Caco-2 (cell line): Measurements from ENCODE around the gene ADGRG1. TPM values are rescaled to one million over a fixed set of nuclear protein-coding genes. Genes with fewer than 3 reads are reported as not detected.

Experiments used
- BruUV-seq: library from RNA; stranded (reverse); fragments of 400-500 nt; replicated peaks from 2 replicates; lab custom pipeline; 2021; lab: Mats Ljungman, UMichigan
- CTCF ChIA-PET: fragments of 300-600 bp; sonication (Branson Sonifier 250); formaldehyde crosslinking; loops from one replicate; lab custom pipeline; 2022; ENCODE audit warnings: antibody characterized with exemption; lab: Charles Lee
- POLR2A ChIA-PET: fragments of 300-600 bp; sonication (Branson Sonifier 250); formaldehyde crosslinking; loops from one replicate; lab custom pipeline; 2022; ENCODE audit warnings: antibody characterized with exemption; lab: Charles Lee
- DNase-seq, 2 experiments: peaks; one replicate each; pipeline versions ENCODE4 v3.0.0 to v3.0.0-alpha.2; 2020 to 2022
- H3K27me3 ChIP-seq: replicated peaks from 2 replicates; pipeline ENCODE4 v1.6.0; 2011; ENCODE audit warnings: low read length; ENCODE audit not compliant: control insufficient read depth, insufficient read depth
- H3K36me3 ChIP-seq: 2 replicates; pipeline ENCODE4 v1.5.1; 2011; ENCODE audit warnings: low read length; ENCODE audit not compliant: control insufficient read depth, insufficient read depth
- H3K4me1 ChIP-seq: fragments of 250-450 bp; sonication (Bioruptor Pico); 2 replicates; pipeline ENCODE4 v1.5.1; 2020; ENCODE audit warnings: mild to moderate bottlenecking
- H3K4me3 ChIP-seq: 2 replicates; pipeline ENCODE4 v1.5.1; 2011; ENCODE audit warnings: low read depth, mild to moderate bottlenecking, control low read depth, low read length
- H3K9me3 ChIP-seq: fragments of 250-450 bp; sonication (Bioruptor Pico); 2 replicates; pipeline ENCODE4 v1.5.1; 2020; ENCODE audit warnings: mild to moderate bottlenecking, moderate library complexity
- H3K27ac Mint-ChIP-seq: one replicate; pipeline ENCODE4 v1.8.0; 2022; ENCODE audit warnings: mixed read lengths; ENCODE audit not compliant: unreplicated experiment
- H3K27me3 Mint-ChIP-seq: one replicate; pipeline ENCODE4 v1.8.0; 2022; ENCODE audit warnings: mixed read lengths; ENCODE audit not compliant: insufficient read depth, unreplicated experiment
- H3K36me3 Mint-ChIP-seq: one replicate; pipeline ENCODE4 v1.8.0; 2022; ENCODE audit warnings: mild to moderate bottlenecking, mixed read lengths; ENCODE audit not compliant: insufficient read depth, unreplicated experiment
- H3K4me1 Mint-ChIP-seq: one replicate; pipeline ENCODE4 v1.8.0; 2022; ENCODE audit warnings: low read depth, mixed read lengths; ENCODE audit not compliant: unreplicated experiment
- H3K4me3 Mint-ChIP-seq: one replicate; pipeline ENCODE4 v1.8.0; 2022; ENCODE audit warnings: mild to moderate bottlenecking, moderate library complexity, mixed read lengths; ENCODE audit not compliant: unreplicated experiment
- H3K9me3 Mint-ChIP-seq: one replicate; pipeline ENCODE4 v1.8.0; 2022; ENCODE audit warnings: mixed read lengths; ENCODE audit not compliant: unreplicated experiment
- intact Hi-C: fragments of 100-400 bp; cut with micrococcal nuclease; formaldehyde crosslinking; loops from one replicate; pipeline ENCODE4 v1.10.0; 2022; ENCODE audit not compliant: unreplicated experiment
- total RNA-seq: library from RNA; stranded (reverse); gene quantifications from 2 replicates; pipeline ENCODE4 v1.2.3, GENCODE V29; 2022
- TF ChIP-seq, protein P1 (sequence below), 2 experiments: fragments of 200-600 bp in 1 of 2; IDR thresholded peaks; 1 replicate in 1 of 2; 2 replicates in 1 of 2; pipeline versions ENCODE4 v1.5.1 to v1.8.0; 2011 to 2022; ENCODE audit warnings: antibody characterized with exemption in 1 of 2, control low read depth in 1 of 2, inconsistent platforms in 1 of 2, low read depth in 1 of 2, low read length in 1 of 2, mild to moderate bottlenecking in 1 of 2, moderate library complexity in 1 of 2; ENCODE audit not compliant: insufficient read depth in 1 of 2, severe bottlenecking in 1 of 2, unreplicated experiment in 1 of 2

The ADGRG1 gene
- total RNA-seq, 1 experiment from 2014 or later, result 195 TPM

GRCh38 chr16:57609541-57610401 lies 18.7 kb upstream of the ADGRG1 start:
- no peak for DNase-seq
- peaks cover 34% of the 10 kb centered on the region for H3K4me1 ChIP-seq
- no peaks in the 10 kb centered on the region for H3K27me3 ChIP-seq
- ChIA-PET POLR2A (interaction anchor here (0.6 kb wide), 2 partner anchors 10 to 512 kb away, joined by 3 read pairs; no protein-coding TSS in a partner anchor), CTCF (interaction anchor here (1.0 to 2.5 kb wide), 3 partner anchors 9 to 58 kb away, joined by 3 to 9 read pairs (median 8); no protein-coding TSS in a partner anchor)
- no peak overlapping the region for H3K4me3 ChIP-seq
- H3K4me3 Mint-ChIP-seq, result no peak overlapping the region
- no peaks in the 10 kb centered on the region for H3K9me3 ChIP-seq
- TF ChIP-seq, protein P1, sequence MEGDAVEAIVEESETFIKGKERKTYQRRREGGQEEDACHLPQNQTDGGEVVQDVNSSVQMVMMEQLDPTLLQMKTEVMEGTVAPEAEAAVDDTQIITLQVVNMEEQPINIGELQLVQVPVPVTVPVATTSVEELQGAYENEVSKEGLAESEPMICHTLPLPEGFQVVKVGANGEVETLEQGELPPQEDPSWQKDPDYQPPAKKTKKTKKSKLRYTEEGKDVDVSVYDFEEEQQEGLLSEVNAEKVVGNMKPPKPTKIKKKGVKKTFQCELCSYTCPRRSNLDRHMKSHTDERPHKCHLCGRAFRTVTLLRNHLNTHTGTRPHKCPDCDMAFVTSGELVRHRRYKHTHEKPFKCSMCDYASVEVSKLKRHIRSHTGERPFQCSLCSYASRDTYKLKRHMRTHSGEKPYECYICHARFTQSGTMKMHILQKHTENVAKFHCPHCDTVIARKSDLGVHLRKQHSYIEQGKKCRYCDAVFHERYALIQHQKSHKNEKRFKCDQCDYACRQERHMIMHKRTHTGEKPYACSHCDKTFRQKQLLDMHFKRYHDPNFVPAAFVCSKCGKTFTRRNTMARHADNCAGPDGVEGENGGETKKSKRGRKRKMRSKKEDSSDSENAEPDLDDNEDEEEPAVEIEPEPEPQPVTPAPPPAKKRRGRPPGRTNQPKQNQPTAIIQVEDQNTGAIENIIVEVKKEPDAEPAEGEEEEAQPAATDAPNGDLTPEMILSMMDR (IDR thresholded peaks at IDR 0.05; ENCODE audit: insufficient read depth in 1 of 2, low read depth in 1 of 2, low read length in 1 of 2, severe bottlenecking in 1 of 2, unreplicated experiment in 1 of 2), result no peak
- peaks cover 6% of the 10 kb centered on the region for H3K4me1 Mint-ChIP-seq
- intact Hi-C loops, result no loop called here
- no peaks in the 10 kb centered on the region for H3K36me3 Mint-ChIP-seq
- H3K27me3 Mint-ChIP-seq, result no peaks in the 10 kb centered on the region
- H3K9me3 Mint-ChIP-seq, result no peaks in the 10 kb centered on the region
- H3K27ac Mint-ChIP-seq, result no peak overlapping the region
- no TSS peak for BruUV-seq
- no peaks in the 10 kb centered on the region for H3K36me3 ChIP-seq

DNA sequence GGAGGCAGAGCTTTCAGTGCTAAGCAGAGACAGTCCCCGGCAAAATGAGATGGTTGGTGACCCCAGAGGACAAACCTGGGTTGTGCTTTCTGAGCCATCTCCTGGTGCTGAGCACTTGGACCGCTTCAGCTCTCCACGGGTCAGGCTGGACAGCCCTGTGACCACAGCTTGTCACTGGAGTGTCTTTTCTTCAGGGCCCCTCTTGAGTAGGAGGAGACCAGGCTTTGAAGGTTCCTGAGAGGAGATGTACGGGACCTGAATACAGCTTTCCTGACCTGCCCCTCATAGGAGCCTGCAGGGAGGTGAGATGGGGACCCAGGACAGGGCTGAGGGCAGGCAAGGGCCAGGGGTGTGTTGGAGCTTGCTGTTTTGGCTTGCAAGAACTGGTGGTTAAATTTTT lies 17.8 kb upstream of the ADGRG1 start:
- Mint-ChIP-seq H3K36me3 (no peaks in the 10 kb centered on the region), H3K4me1 (peaks cover 6% of the 10 kb centered on the region), H3K27me3 (no peaks in the 10 kb centered on the region), H3K9me3 (no peaks in the 10 kb centered on the region), H3K27ac (no peak overlapping the region), H3K4me3 (no peak overlapping the region)
- TF ChIP-seq, protein P1 (IDR thresholded peaks at IDR 0.05; ENCODE audit: insufficient read depth in 1 of 2, low read depth in 1 of 2, low read length in 1 of 2, severe bottlenecking in 1 of 2, unreplicated experiment in 1 of 2), result no peak
- POLR2A ChIA-PET, result no interaction called here
- CTCF ChIA-PET, result interaction anchor here (1.0 to 2.5 kb wide), 3 partner anchors 8 to 57 kb away, joined by 3 to 9 read pairs (median 8); no protein-coding TSS in a partner anchor
- H3K9me3 ChIP-seq, result no peaks in the 10 kb centered on the region
- H3K4me3 ChIP-seq, result no peak overlapping the region
- no peaks in the 10 kb centered on the region for H3K27me3 ChIP-seq
- BruUV-seq, result no TSS peak
- no peaks in the 10 kb centered on the region for H3K36me3 ChIP-seq
- peaks cover 34% of the 10 kb centered on the region for H3K4me1 ChIP-seq
- DNase-seq, result no peak
- intact Hi-C loops, result no loop called here

- TF ChIP-seq, protein P1 (IDR thresholded peaks at IDR 0.05; ENCODE audit: insufficient read depth in 1 of 2, low read depth in 1 of 2, low read length in 1 of 2, severe bottlenecking in 1 of 2, unreplicated experiment in 1 of 2), result no peak
- Histone ChIP-seq H3K36me3 (no peaks in the 10 kb centered on the region), H3K9me3 (no peaks in the 10 kb centered on the region), H3K4me3 (no peak overlapping the region), H3K27me3 (no peaks in the 10 kb centered on the region), H3K4me1 (peaks cover 31% of the 10 kb centered on the region)
- no TSS peak for BruUV-seq
- H3K4me3 Mint-ChIP-seq, result no peak overlapping the region
- no peak overlapping the region for H3K27ac Mint-ChIP-seq
- H3K36me3 Mint-ChIP-seq, result no peaks in the 10 kb centered on the region
- intact Hi-C loops, result no loop called here
- no peak for DNase-seq
- CTCF ChIA-PET, result interaction anchor here (2.5 kb wide), 1 partner anchor 11 kb away, joined by 9 read pairs; no protein-coding TSS in a partner anchor
- H3K9me3 Mint-ChIP-seq, result no peaks in the 10 kb centered on the region
- H3K4me1 Mint-ChIP-seq, result peaks cover 6% of the 10 kb centered on the region
- POLR2A ChIA-PET, result no interaction called here
- H3K27me3 Mint-ChIP-seq, result no peaks in the 10 kb centered on the region
Measured at GRCh38 chr16:57611181-57611580, 17.2 kb upstream of the ADGRG1 start.
